ENCODE measurements around the gene NHSL2.
A peak's percentile ranks its signal among the peaks of the same experiment; 100 is the strongest.

Gene NHSL2

GRCh38 chrX:72089254-72089653, 178.6 kb downstream of the NHSL2 start:
- TF ChIP-seq MAX (IDR thresholded peaks at IDR 0.05; ENCODE audit: low read depth, low read length), result no peak
- no peak for TF ChIP-seq POLR2A (IDR thresholded peaks at IDR 0.05; ENCODE audit: extremely low read depth, insufficient read length)
- no peak for TF ChIP-seq MYC (IDR thresholded peaks at IDR 0.05; ENCODE audit: low read depth, low read length)
- TF ChIP-seq, protein P1, sequence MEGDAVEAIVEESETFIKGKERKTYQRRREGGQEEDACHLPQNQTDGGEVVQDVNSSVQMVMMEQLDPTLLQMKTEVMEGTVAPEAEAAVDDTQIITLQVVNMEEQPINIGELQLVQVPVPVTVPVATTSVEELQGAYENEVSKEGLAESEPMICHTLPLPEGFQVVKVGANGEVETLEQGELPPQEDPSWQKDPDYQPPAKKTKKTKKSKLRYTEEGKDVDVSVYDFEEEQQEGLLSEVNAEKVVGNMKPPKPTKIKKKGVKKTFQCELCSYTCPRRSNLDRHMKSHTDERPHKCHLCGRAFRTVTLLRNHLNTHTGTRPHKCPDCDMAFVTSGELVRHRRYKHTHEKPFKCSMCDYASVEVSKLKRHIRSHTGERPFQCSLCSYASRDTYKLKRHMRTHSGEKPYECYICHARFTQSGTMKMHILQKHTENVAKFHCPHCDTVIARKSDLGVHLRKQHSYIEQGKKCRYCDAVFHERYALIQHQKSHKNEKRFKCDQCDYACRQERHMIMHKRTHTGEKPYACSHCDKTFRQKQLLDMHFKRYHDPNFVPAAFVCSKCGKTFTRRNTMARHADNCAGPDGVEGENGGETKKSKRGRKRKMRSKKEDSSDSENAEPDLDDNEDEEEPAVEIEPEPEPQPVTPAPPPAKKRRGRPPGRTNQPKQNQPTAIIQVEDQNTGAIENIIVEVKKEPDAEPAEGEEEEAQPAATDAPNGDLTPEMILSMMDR (IDR thresholded peaks at IDR 0.05; ENCODE audit: low read depth, low read length), result no peak
- no peak overlapping the region for H3K4me3 ChIP-seq (ENCODE audit: low read depth, low read length)
- DNase-seq (ENCODE audit: low read depth), result peak; percentile 32

- H3K4me3 ChIP-seq (ENCODE audit: low read depth, low read length), result no peak overlapping the region
- peak; percentile 54 for DNase-seq (ENCODE audit: low read depth)
- no peak for TF ChIP-seq MYC (IDR thresholded peaks at IDR 0.05; ENCODE audit: low read depth, low read length)
- no peak for TF ChIP-seq MAX (IDR thresholded peaks at IDR 0.05; ENCODE audit: low read depth, low read length)
- TF ChIP-seq, protein P1 (IDR thresholded peaks at IDR 0.05; ENCODE audit: low read depth, low read length), result no peak
- TF ChIP-seq POLR2A (IDR thresholded peaks at IDR 0.05; ENCODE audit: extremely low read depth, insufficient read length), result no peak
These were observed 184.2 kb downstream of the NHSL2 start for GRCh38 chrX:72094894-72095293.

GRCh38 chrX:72095370-72095769, 184.7 kb downstream of the NHSL2 start:
- no peak for DNase-seq (ENCODE audit: low read depth)
- no peak overlapping the region for H3K4me3 ChIP-seq (ENCODE audit: low read depth, low read length)
- TF ChIP-seq, protein P1 (IDR thresholded peaks at IDR 0.05; ENCODE audit: low read depth, low read length), result no peak
- TF ChIP-seq POLR2A (IDR thresholded peaks at IDR 0.05; ENCODE audit: extremely low read depth, insufficient read length), result no peak
- TF ChIP-seq MYC (IDR thresholded peaks at IDR 0.05; ENCODE audit: low read depth, low read length), result no peak
- TF ChIP-seq MAX (IDR thresholded peaks at IDR 0.05; ENCODE audit: low read depth, low read length), result no peak

DNA sequence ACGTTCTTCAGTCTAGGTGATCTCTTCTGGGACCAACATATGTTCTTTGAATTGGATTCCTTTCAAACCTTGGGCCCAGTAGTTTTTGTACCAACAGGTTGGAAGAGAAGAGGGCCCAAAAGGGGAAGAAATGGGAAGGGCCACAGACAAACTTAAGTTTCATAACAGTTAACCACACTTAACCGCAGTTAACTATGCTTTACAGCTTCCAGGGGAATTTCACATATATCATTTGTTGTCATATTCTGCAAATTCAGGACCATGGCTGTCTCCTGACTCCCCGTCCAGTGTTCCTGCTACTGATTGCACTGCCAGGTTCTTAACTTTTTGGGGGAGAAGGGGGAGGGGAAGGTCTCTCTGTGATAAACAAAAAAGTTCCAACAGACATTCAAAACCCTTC, 186.5 kb downstream of the NHSL2 start:
- peak; percentile 79 for DNase-seq (ENCODE audit: low read depth)

DNA sequence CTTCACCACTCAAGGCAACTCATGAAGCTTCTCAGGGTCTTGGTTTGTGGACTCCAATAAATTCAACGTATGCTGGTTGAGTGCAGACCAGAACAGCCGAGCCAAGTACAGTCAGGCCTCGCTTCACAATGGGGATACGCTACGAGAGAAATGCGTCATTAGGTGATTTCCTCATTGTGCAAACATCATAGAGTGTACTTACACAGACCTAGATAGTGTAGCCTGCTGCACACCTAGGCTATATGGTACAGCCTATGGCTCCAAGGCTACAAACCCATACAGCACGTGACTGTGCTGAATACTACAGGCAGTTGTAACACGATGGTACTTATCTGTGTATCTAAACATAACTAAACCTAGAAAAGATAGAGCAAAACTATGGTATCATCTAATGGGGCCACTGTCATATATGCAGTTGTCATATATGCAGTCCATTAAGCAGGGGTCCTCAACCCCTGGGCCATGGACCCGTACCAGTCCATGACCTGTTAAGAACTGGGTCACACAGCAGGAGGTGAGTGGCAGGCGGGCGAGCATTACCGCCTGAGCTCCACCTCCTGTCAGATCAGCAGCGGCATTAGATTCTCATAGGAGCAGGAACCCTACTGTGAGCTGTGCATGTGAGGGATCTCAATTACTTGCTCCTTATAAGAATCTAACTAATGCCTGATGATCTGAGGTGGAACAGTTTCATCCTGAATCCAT, 189.6 kb downstream of the NHSL2 start:
- H3K4me3 ChIP-seq (ENCODE audit: low read depth, low read length), result no peak overlapping the region
- peak; percentile 56 for DNase-seq (ENCODE audit: low read depth)
- no peak for TF ChIP-seq POLR2A (IDR thresholded peaks at IDR 0.05; ENCODE audit: extremely low read depth, insufficient read length)
- TF ChIP-seq, protein P1 (IDR thresholded peaks at IDR 0.05; ENCODE audit: low read depth, low read length), result no peak
- TF ChIP-seq MYC (IDR thresholded peaks at IDR 0.05; ENCODE audit: low read depth, low read length), result no peak
- TF ChIP-seq MAX (IDR thresholded peaks at IDR 0.05; ENCODE audit: low read depth, low read length), result 0 out of 2 replicates have a peak, but pooled peaks have one; percentile 21

More for the DNA sequence above, 186.5 kb downstream of the NHSL2 start:
- TF ChIP-seq MAX (IDR thresholded peaks at IDR 0.05; ENCODE audit: low read depth, low read length) (no peak), MYC (IDR thresholded peaks at IDR 0.05; ENCODE audit: low read depth, low read length) (no peak), POLR2A (IDR thresholded peaks at IDR 0.05; ENCODE audit: extremely low read depth, insufficient read length) (no peak)
- TF ChIP-seq, protein P1 (IDR thresholded peaks at IDR 0.05; ENCODE audit: low read depth, low read length), result no peak
- no peak overlapping the region for H3K4me3 ChIP-seq (ENCODE audit: low read depth, low read length)

All from NB4 (cell line).